T-helper 1 cell treated with Interleukin-12 subunit alpha and Interleukin-12 subunit beta and Interleukin-4 antibody, amounts not matched to agents 30 μg/mL and 1 μg/mL, for 36 hours (primary cell): ENCODE data around the gene ITGA7.

ENCODE experiments used
- H3K27ac Mint-ChIP-seq: one replicate; pipeline ENCODE4 v1.8.0; 2021; ENCODE audit warnings: mild to moderate bottlenecking, mixed read lengths
- H3K27me3 Mint-ChIP-seq: one replicate; pipeline ENCODE4 v1.8.0; 2021; ENCODE audit warnings: low read depth, mixed read lengths
- H3K36me3 Mint-ChIP-seq: one replicate; pipeline ENCODE4 v1.8.0; 2021; ENCODE audit warnings: low read depth, mixed read lengths
- H3K4me1 Mint-ChIP-seq: one replicate; pipeline ENCODE4 v1.8.0; 2021; ENCODE audit warnings: low read depth, mixed read lengths
- H3K4me3 Mint-ChIP-seq: one replicate; pipeline ENCODE4 v1.8.0; 2021; ENCODE audit warnings: mild to moderate bottlenecking, moderate library complexity, mixed read lengths
- H3K9me3 Mint-ChIP-seq: one replicate; pipeline ENCODE4 v1.8.0; 2021; ENCODE audit warnings: mixed read lengths

ITGA7 gene

GRCh38 chr12:55703288-55703687 is 4.4 kb downstream of the ITGA7 start:
- peaks cover 33% of the 10 kb centered on the region for H3K27me3 Mint-ChIP-seq
- no peak overlapping the region for H3K27ac Mint-ChIP-seq
- H3K36me3 Mint-ChIP-seq = no peaks in the 10 kb centered on the region
- no peaks in the 10 kb centered on the region for H3K9me3 Mint-ChIP-seq
- H3K4me1 Mint-ChIP-seq = peaks cover 7% of the 10 kb centered on the region
- no peak overlapping the region for H3K4me3 Mint-ChIP-seq

- peaks cover 3% of the 10 kb centered on the region for H3K4me1 Mint-ChIP-seq
- no peaks in the 10 kb centered on the region for H3K36me3 Mint-ChIP-seq
- H3K9me3 Mint-ChIP-seq = no peaks in the 10 kb centered on the region
- H3K27ac Mint-ChIP-seq = no peak overlapping the region
- no peak overlapping the region for H3K4me3 Mint-ChIP-seq
- H3K27me3 Mint-ChIP-seq = peaks cover 29% of the 10 kb centered on the region
Observed at GRCh38 chr12:55702861-55703260, 4.8 kb downstream of the ITGA7 start.

GRCh38 chr12:55700255-55701018 is 7.3 kb downstream of the ITGA7 start:
- Mint-ChIP-seq H3K9me3 (no peaks in the 10 kb centered on the region), H3K36me3 (no peaks in the 10 kb centered on the region), H3K27me3 (peaks cover 11% of the 10 kb centered on the region), H3K4me3 (no peak overlapping the region), H3K27ac (no peak overlapping the region), H3K4me1 (no peaks in the 10 kb centered on the region)

- no peak overlapping the region for H3K4me3 Mint-ChIP-seq
Observed at GRCh38 chr12:55699471-55700055, 8.1 kb downstream of the ITGA7 start.

GRCh38 chr12:55698965-55699364 is 8.7 kb downstream of the ITGA7 start:
- Mint-ChIP-seq H3K4me1 (no peaks in the 10 kb centered on the region), H3K9me3 (no peaks in the 10 kb centered on the region), H3K36me3 (no peaks in the 10 kb centered on the region), H3K4me3 (no peak overlapping the region), H3K27ac (no peak overlapping the region), H3K27me3 (peaks cover 4% of the 10 kb centered on the region)

More at GRCh38 chr12:55699471-55700055, 8.1 kb downstream of the ITGA7 start:
- no peaks in the 10 kb centered on the region for H3K4me1 Mint-ChIP-seq
- no peaks in the 10 kb centered on the region for H3K36me3 Mint-ChIP-seq
- H3K27me3 Mint-ChIP-seq = peaks cover 7% of the 10 kb centered on the region
- no peak overlapping the region for H3K27ac Mint-ChIP-seq
- H3K9me3 Mint-ChIP-seq = no peaks in the 10 kb centered on the region

GRCh38 chr12:55698241-55698955 is 9.3 kb downstream of the ITGA7 start:
- Mint-ChIP-seq H3K4me1 (no peaks in the 10 kb centered on the region), H3K27me3 (no peaks in the 10 kb centered on the region), H3K9me3 (no peaks in the 10 kb centered on the region)

GRCh38 chr12:55697686-55698085 is 10.0 kb downstream of the ITGA7 start:
- no peaks in the 10 kb centered on the region for H3K4me1 Mint-ChIP-seq
- H3K9me3 Mint-ChIP-seq = no peaks in the 10 kb centered on the region
- no peak overlapping the region for H3K4me3 Mint-ChIP-seq
- H3K27ac Mint-ChIP-seq = no peak overlapping the region
- H3K27me3 Mint-ChIP-seq = no peaks in the 10 kb centered on the region
- H3K36me3 Mint-ChIP-seq = no peaks in the 10 kb centered on the region

More at GRCh38 chr12:55698241-55698955, 9.3 kb downstream of the ITGA7 start:
- H3K4me3 Mint-ChIP-seq = no peak overlapping the region
- no peaks in the 10 kb centered on the region for H3K36me3 Mint-ChIP-seq
- H3K27ac Mint-ChIP-seq = no peak overlapping the region

GRCh38 chr12:55696796-55697462 is 10.8 kb downstream of the ITGA7 start:
- no peaks in the 10 kb centered on the region for H3K9me3 Mint-ChIP-seq
- H3K27ac Mint-ChIP-seq = no peak overlapping the region
- no peak overlapping the region for H3K4me3 Mint-ChIP-seq
- H3K36me3 Mint-ChIP-seq = no peaks in the 10 kb centered on the region
- H3K27me3 Mint-ChIP-seq = no peaks in the 10 kb centered on the region
- no peaks in the 10 kb centered on the region for H3K4me1 Mint-ChIP-seq

- H3K27ac Mint-ChIP-seq = no peak overlapping the region
- peaks cover 2% of the 10 kb centered on the region for H3K27me3 Mint-ChIP-seq
- no peaks in the 10 kb centered on the region for H3K9me3 Mint-ChIP-seq
- no peaks in the 10 kb centered on the region for H3K36me3 Mint-ChIP-seq
- H3K4me3 Mint-ChIP-seq = no peak overlapping the region
- H3K4me1 Mint-ChIP-seq = no peaks in the 10 kb centered on the region
Observed at GRCh38 chr12:55696141-55696540, 11.6 kb downstream of the ITGA7 start.

- H3K36me3 Mint-ChIP-seq = no peaks in the 10 kb centered on the region
- no peaks in the 10 kb centered on the region for H3K9me3 Mint-ChIP-seq
- no peak overlapping the region for H3K27ac Mint-ChIP-seq
- no peaks in the 10 kb centered on the region for H3K4me1 Mint-ChIP-seq
- H3K27me3 Mint-ChIP-seq = peaks cover 4% of the 10 kb centered on the region
- H3K4me3 Mint-ChIP-seq = no peak overlapping the region
Observed at GRCh38 chr12:55695349-55695748, 12.4 kb downstream of the ITGA7 start.

GRCh38 chr12:55694651-55695050 is 13.1 kb downstream of the ITGA7 start:
- Mint-ChIP-seq H3K4me3 (no peak overlapping the region), H3K4me1 (no peaks in the 10 kb centered on the region), H3K27me3 (peaks cover 4% of the 10 kb centered on the region), H3K9me3 (no peaks in the 10 kb centered on the region), H3K36me3 (no peaks in the 10 kb centered on the region), H3K27ac (no peak overlapping the region)

- Mint-ChIP-seq H3K36me3 (no peaks in the 10 kb centered on the region), H3K27ac (no peak overlapping the region), H3K9me3 (no peaks in the 10 kb centered on the region)
Observed at GRCh38 chr12:55694188-55694515, 13.6 kb downstream of the ITGA7 start.

GRCh38 chr12:55693323-55694187 is 14.1 kb downstream of the ITGA7 start:
- Mint-ChIP-seq H3K27me3 (peaks cover 7% of the 10 kb centered on the region), H3K4me1 (no peaks in the 10 kb centered on the region), H3K9me3 (no peaks in the 10 kb centered on the region), H3K36me3 (no peaks in the 10 kb centered on the region), H3K27ac (no peak overlapping the region), H3K4me3 (no peak overlapping the region)

More at GRCh38 chr12:55694188-55694515, 13.6 kb downstream of the ITGA7 start:
- H3K27me3 Mint-ChIP-seq = peaks cover 7% of the 10 kb centered on the region
- no peak overlapping the region for H3K4me3 Mint-ChIP-seq
- H3K4me1 Mint-ChIP-seq = no peaks in the 10 kb centered on the region
